ENCODE data around the gene GK. TPM values are rescaled to one million over a fixed set of nuclear protein-coding genes. Genes with fewer than 3 reads are reported as not detected.

Gene GK
- total RNA-seq, 1 donor, result 5.8 TPM

GRCh38 chrX:30715976-30716375, 62.8 kb downstream of the GK start:
- no peak overlapping the region for H3K27ac ChIP-seq (ENCODE audit: low read depth, low read length)
- DNase-seq (ENCODE audit: insufficient read length, low spot score, missing footprints), result no peak
- no peak overlapping the region for H3K4me2 ChIP-seq (ENCODE audit: insufficient read depth, low read length)
- H3K36me3 ChIP-seq (ENCODE audit: insufficient read depth, low read length), result no peaks in the 10 kb centered on the region
- no peak overlapping the region for H3K4me3 ChIP-seq (ENCODE audit: insufficient read depth, low read length)
- no peaks in the 10 kb centered on the region for H3K79me2 ChIP-seq (ENCODE audit: insufficient read depth, low read length)
- no peaks in the 10 kb centered on the region for H3K4me1 ChIP-seq (ENCODE audit: insufficient read depth, low read length)
- H2AFZ ChIP-seq (ENCODE audit: low read length), result no peak overlapping the region
- H3K27me3 ChIP-seq (ENCODE audit: insufficient read depth, low read length), result no peaks in the 10 kb centered on the region
- H3K9me3 ChIP-seq (ENCODE audit: low read depth, low read length), result no peaks in the 10 kb centered on the region
- TF ChIP-seq, protein P1, sequence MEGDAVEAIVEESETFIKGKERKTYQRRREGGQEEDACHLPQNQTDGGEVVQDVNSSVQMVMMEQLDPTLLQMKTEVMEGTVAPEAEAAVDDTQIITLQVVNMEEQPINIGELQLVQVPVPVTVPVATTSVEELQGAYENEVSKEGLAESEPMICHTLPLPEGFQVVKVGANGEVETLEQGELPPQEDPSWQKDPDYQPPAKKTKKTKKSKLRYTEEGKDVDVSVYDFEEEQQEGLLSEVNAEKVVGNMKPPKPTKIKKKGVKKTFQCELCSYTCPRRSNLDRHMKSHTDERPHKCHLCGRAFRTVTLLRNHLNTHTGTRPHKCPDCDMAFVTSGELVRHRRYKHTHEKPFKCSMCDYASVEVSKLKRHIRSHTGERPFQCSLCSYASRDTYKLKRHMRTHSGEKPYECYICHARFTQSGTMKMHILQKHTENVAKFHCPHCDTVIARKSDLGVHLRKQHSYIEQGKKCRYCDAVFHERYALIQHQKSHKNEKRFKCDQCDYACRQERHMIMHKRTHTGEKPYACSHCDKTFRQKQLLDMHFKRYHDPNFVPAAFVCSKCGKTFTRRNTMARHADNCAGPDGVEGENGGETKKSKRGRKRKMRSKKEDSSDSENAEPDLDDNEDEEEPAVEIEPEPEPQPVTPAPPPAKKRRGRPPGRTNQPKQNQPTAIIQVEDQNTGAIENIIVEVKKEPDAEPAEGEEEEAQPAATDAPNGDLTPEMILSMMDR (IDR thresholded peaks at IDR 0.05; ENCODE audit: extremely low read depth, low read depth, low read length), result no peak
- H4K20me1 ChIP-seq (ENCODE audit: insufficient read depth, low read length), result no peaks in the 10 kb centered on the region

GRCh38 chrX:30733852-30734660, 80.8 kb downstream of the GK start:
- TF ChIP-seq, protein P1 (IDR thresholded peaks at IDR 0.05; ENCODE audit: extremely low read depth, low read depth, low read length), result no peak

GRCh38 chrX:30734782-30735181, 81.6 kb downstream of the GK start:
- H3K36me3 ChIP-seq (ENCODE audit: insufficient read depth, low read length), result no peaks in the 10 kb centered on the region
- no peak overlapping the region for H3K4me3 ChIP-seq (ENCODE audit: insufficient read depth, low read length)
- H3K27ac ChIP-seq (ENCODE audit: low read depth, low read length), result no peak overlapping the region
- no peak for DNase-seq (ENCODE audit: insufficient read length, low spot score, missing footprints)
- no peak overlapping the region for H3K4me2 ChIP-seq (ENCODE audit: insufficient read depth, low read length)
- H3K4me1 ChIP-seq (ENCODE audit: insufficient read depth, low read length), result no peaks in the 10 kb centered on the region
- no peaks in the 10 kb centered on the region for H3K27me3 ChIP-seq (ENCODE audit: insufficient read depth, low read length)
- H3K9me3 ChIP-seq (ENCODE audit: low read depth, low read length), result no peaks in the 10 kb centered on the region
- H2AFZ ChIP-seq (ENCODE audit: low read length), result no peak overlapping the region
- no peaks in the 10 kb centered on the region for H3K79me2 ChIP-seq (ENCODE audit: insufficient read depth, low read length)
- no peaks in the 10 kb centered on the region for H4K20me1 ChIP-seq (ENCODE audit: insufficient read depth, low read length)
- TF ChIP-seq, protein P1 (IDR thresholded peaks at IDR 0.05; ENCODE audit: extremely low read depth, low read depth, low read length), result no peak

More at GRCh38 chrX:30733852-30734660, 80.8 kb downstream of the GK start:
- no peaks in the 10 kb centered on the region for H3K79me2 ChIP-seq (ENCODE audit: insufficient read depth, low read length)
- no peak overlapping the region for H3K4me2 ChIP-seq (ENCODE audit: insufficient read depth, low read length)
- H3K4me3 ChIP-seq (ENCODE audit: insufficient read depth, low read length), result no peak overlapping the region
- no peaks in the 10 kb centered on the region for H3K9me3 ChIP-seq (ENCODE audit: low read depth, low read length)
- no peaks in the 10 kb centered on the region for H3K4me1 ChIP-seq (ENCODE audit: insufficient read depth, low read length)
- DNase-seq (ENCODE audit: insufficient read length, low spot score, missing footprints), result no peak
- H3K36me3 ChIP-seq (ENCODE audit: insufficient read depth, low read length), result no peaks in the 10 kb centered on the region
- no peak overlapping the region for H2AFZ ChIP-seq (ENCODE audit: low read length)
- no peaks in the 10 kb centered on the region for H4K20me1 ChIP-seq (ENCODE audit: insufficient read depth, low read length)
- no peak overlapping the region for H3K27ac ChIP-seq (ENCODE audit: low read depth, low read length)
- no peaks in the 10 kb centered on the region for H3K27me3 ChIP-seq (ENCODE audit: insufficient read depth, low read length)

DNA sequence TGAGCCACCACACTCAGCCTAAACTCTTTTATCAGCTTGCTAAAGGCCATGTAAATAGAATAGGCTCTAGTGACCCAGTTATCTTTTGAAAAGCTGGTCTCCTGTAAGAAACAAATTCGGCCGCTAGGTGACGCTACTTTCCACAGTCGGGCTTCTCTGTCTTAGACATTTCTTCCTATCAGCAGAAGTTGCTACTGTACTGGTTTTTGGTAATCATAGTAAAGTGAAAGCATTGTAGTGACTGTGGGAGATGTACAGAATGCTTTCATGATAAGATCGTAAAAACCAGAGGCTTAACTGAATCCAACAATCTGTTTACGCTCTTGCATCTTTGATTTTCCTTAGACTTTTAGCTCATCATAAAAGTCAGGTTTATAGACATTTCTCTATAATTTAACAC, 82.6 kb downstream of the GK start:
- Histone ChIP-seq H3K27me3 (ENCODE audit: insufficient read depth, low read length) (no peaks in the 10 kb centered on the region), H3K4me2 (ENCODE audit: insufficient read depth, low read length) (no peak overlapping the region), H3K9me3 (ENCODE audit: low read depth, low read length) (no peaks in the 10 kb centered on the region), H2AFZ (ENCODE audit: low read length) (no peak overlapping the region), H3K79me2 (ENCODE audit: insufficient read depth, low read length) (no peaks in the 10 kb centered on the region), H3K36me3 (ENCODE audit: insufficient read depth, low read length) (no peaks in the 10 kb centered on the region), H3K4me3 (ENCODE audit: insufficient read depth, low read length) (no peak overlapping the region), H3K27ac (ENCODE audit: low read depth, low read length) (no peak overlapping the region), H3K4me1 (ENCODE audit: insufficient read depth, low read length) (no peaks in the 10 kb centered on the region), H4K20me1 (ENCODE audit: insufficient read depth, low read length) (no peaks in the 10 kb centered on the region)
- DNase-seq (ENCODE audit: insufficient read length, low spot score, missing footprints), result peak; percentile 49
- TF ChIP-seq, protein P1 (IDR thresholded peaks at IDR 0.05; ENCODE audit: extremely low read depth, low read depth, low read length), result peak; percentile 71

Data from osteoblast (primary cell).